NCI-H1436 treated with DMSO at 0.1 percent for 48 hours (cell line): ENCODE results near the gene CCDC33.

Experiments
- DNase-seq: peaks from one replicate; lab custom pipeline; 2025; lab: John Stamatoyannopoulos, UW

Gene CCDC33

DNA sequence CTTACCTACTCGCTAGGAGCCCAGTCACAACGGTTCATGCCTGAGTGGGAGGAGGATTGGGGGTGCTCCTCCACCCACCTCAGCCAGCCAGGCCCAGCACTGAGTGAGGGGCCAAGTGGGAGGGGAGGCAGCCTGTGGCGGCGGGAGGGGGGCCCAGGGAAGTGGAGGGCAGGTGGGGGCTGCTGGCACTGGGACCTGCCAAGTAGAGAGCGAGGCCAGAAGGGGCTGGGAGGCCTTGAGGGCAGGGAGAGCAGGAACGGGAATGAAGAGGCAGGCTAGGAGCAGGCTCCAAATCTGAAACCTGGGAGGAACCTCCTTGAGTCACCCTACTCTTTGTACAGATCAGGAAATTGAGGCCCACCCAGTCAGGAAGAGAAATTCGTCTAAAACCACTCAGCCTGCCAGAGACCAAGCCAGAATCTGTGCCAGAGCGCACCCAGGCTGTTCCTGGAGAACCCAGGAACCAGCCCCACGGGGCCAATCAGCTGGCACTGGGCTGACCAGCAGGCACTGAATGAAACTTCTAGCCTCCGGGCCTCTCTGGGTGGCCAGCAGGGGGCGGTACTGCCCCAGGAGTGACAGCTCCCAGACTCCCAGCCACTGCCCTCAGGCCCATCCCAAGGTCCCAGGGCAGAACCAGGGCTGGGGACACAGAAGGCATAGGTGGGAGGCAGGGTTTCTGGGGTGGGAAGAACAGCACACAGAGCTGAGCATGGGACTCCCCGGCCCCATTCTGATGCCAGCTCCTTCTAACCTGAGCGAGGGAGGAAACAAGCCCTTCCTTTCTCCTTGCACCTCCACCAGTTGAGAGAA lies 146.1 kb downstream of the CCDC33 start:
- DNase-seq, result no peak

DNA sequence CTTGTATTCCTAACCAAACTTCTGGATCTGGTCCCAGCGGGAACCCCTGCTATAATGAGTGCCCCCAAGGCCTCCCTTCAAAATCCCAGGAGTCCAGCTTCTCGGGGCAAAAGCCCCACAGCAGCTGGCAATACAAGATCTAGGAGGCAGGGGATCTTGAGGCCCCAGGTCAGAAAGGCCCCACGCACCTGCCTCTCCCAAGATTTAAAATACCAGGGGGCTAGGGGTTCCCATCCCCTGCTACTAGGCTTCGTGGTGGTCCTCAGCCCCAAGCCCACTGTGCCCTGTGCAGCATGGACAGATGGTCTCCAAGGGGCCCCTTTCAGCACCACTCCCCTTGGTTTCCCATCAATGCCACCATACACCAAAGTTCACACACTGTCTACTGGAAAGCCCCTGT lies 147.2 kb downstream of the CCDC33 start:
- no peak for DNase-seq

DNA sequence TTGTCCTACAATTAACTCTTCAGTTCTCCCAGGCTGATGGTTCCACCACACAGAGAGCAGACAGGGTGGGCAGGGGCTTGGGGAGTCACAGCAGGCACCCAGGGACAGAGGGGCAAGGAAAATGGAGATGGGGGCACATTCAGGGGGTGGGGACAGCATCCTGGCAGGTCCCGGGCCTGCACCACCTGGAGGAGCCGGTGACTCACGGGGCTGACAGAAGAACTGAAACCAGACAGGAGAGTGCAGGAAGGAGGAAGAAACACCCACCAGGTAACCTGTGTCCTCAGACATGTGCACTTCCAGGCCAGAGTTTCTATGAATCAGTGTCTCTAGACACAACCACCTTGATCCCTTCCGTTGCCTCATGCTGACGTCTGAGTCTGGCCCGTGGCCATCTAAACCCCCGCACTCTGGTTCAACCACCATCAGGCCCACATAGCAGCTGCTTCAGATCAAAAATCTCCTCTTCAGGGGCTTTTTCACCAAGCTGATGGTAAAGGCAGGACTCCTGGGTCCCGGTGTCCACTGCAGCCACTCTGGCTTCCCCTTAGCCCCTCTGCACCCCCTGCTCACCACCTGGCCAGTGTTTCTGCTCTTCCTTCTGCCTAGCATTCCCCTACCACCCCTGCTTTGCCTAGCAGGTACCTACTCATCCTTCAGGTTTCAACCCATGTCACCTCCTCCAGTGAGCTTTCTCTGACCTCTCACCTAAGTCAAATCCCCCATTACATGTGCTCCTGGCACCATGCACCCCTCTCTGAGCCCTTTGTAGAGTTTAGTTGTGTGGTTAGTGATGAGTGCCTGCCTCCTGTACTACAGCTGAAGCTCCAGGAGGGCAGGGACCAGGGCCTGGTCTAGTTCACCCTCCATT lies 147.8 kb downstream of the CCDC33 start:
- no peak for DNase-seq

DNA sequence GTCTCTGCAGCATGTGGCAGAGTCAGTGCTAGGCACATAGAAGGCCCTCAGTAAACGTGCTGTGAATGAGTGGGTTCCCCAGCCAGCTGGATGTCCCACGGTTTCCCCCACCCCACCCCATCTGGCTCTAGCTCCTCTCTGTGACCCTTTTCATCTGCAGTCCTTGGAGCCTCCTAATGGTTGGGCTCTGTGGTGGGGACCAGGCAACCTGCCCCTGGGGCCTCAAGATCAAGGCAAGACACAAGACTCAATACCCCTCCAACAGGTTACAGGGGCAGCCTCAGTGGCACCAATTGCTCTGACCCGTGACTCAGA lies 148.4 kb downstream of the CCDC33 start:
- no peak for DNase-seq

DNA sequence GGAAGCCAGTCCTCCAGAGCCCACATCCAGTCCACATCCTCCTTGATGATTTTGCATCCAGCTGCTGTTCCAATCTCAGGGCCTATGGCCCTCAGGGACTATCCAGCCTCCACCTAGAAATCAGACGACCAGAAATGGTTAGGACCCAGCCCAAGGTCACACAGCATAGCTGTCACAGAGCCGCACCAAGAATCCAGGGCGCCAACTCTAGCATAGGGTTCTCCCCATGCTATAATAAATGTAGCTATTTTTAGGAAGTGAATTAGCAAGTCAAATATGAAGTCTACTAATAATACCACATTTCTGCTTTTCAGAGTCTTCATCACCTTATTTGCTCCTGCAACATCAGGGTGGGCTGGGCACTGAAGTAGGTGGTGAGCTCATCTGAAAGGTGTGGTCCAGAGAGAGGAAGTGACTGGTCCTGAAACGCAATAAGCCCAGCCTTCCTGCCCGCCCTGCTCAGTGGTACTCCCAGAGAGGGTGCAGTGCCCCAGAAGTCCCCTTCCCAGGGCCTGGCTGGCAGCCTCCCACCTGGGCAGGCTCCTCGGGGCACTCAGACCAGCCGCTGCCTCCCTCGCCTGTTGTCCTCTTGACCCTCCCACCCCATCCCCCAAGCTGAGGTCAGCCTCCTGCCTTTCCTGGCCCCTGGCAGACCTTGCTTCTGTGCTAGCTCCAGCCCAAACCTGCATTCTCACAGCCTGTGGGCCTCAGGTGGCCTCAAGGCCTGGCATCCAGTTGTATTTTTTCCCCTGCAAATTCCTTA lies 148.9 kb downstream of the CCDC33 start:
- no peak for DNase-seq

DNA sequence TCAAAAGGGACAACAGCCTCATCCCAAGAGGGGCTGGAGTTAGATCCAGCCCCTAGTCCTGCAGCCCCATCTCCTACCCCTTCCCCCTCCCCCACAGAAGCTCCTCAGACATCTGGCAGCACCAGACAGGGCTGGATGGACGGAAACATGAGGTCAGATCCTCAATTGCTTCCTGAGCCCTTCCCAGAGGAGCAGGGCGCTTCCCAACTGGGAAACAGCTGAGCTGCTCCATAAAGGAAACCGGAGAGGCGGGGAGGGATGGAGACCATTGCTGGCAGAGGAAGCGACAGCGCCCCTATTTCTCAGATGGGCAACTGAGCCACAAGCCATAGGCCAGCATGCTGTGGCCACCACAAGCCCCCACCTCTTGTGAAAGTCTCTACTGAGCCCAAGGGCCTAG lies 149.6 kb downstream of the CCDC33 start:
- DNase-seq, result no peak
